Gastrocnemius medialis (tissue), 4 donors: ENCODE measurements around the gene ENHO. TPM values are rescaled to one million over a fixed set of nuclear protein-coding genes. Genes with fewer than 3 reads are reported as not detected.

ENCODE experiments used
- ATAC-seq, 2 donors: fragments of 150-250 bp; one replicate each; pipeline ENCODE4 v1.9.1; 2016
- DNase-seq, 2 donors: peaks; one replicate each; pipeline ENCODE4 v3.0.0-alpha.2; 2019
- H3K27ac ChIP-seq, 4 donors: fragments of 200-600 bp; sonication (generic); 1 replicate in 1 of 4; 2 replicates in 3 of 4; pipeline ENCODE4 v1.5.1; 2016 to 2018; ENCODE audit warnings: mild to moderate bottlenecking in 2 of 4, moderate library complexity in 1 of 4
- H3K27me3 ChIP-seq, 3 donors: fragments of 200-600 bp; sonication (generic) in 2 of 3; 1 replicate in 1 of 3; 2 replicates in 2 of 3; pipeline versions ENCODE4 v1.5.1 to v1.6.0; 2016 to 2019; ENCODE audit warnings: mild to moderate bottlenecking in 1 of 3, moderate library complexity in 1 of 3
- H3K36me3 ChIP-seq, 2 donors: fragments of 200-600 bp; sonication (generic) in 1 of 2; one replicate each; pipeline ENCODE4 v1.5.1; 2017 to 2018
- H3K4me1 ChIP-seq, 2 donors: fragments of 200-600 bp; sonication (generic) in 1 of 2; one replicate each; pipeline ENCODE4 v1.5.1; 2016 to 2017; ENCODE audit warnings: mild to moderate bottlenecking in 2 of 2
- H3K4me3 ChIP-seq, 4 donors: fragments of 200-600 bp; sonication (generic) in 3 of 4; 1 replicate in 1 of 4; 2 replicates in 3 of 4; pipeline ENCODE4 v1.5.1; 2016 to 2019; ENCODE audit warnings: mild to moderate bottlenecking in 2 of 4
- H3K9me3 ChIP-seq, 3 donors: fragments of 200-600 bp; sonication (generic) in 2 of 3; 1 replicate in 1 of 3; 2 replicates in 2 of 3; pipeline ENCODE4 v1.5.1; 2016 to 2019
- CTCF ChIP-seq, 5 experiments: fragments of 450-650 bp in 3 of 5; fragments of 200-600 bp in 2 of 5; sonication (generic) in 2 of 5; IDR thresholded peaks in 4 of 5; conservative IDR thresholded peaks in 1 of 5; 1 replicate in 4 of 5; 2 replicates in 1 of 5; pipeline ENCODE4 v1.5.1; 2016 to 2019; ENCODE audit warnings: antibody characterized with exemption in 5 of 5, mild to moderate bottlenecking in 3 of 5, moderate library complexity in 3 of 5
- POLR2A ChIP-seq, 2 donors: fragments of 450-650 bp; IDR thresholded peaks; one replicate each; pipeline ENCODE4 v1.6.1; 2017; ENCODE audit warnings: antibody characterized with exemption in 2 of 2, mild to moderate bottlenecking in 2 of 2, moderate library complexity in 2 of 2
- in situ Hi-C, 4 donors: fragments of 200-750 bp; cut with MboI; loops; one replicate each; pipeline versions ENCODE4 v1.15.0 to v1.8.0; 2017; ENCODE audit warnings: low sequenced_read_pairs in 4 of 4
- intact Hi-C: fragments of 100-400 bp; cut with DNase I; formaldehyde crosslinking; loops from one replicate; pipeline ENCODE4 v1.15.1; 2023; ENCODE audit warnings: low total_unique reads
- total RNA-seq, 4 donors: library from RNA; depleted of rRNA; stranded (reverse); fragments of >200 nt; gene quantifications; one replicate each; pipeline versions ENCODE4 v1.1.0 to v1.2.3, GENCODE V29; 2016

ENHO gene
- total RNA-seq: under 1 TPM in 1 of 4 donors, not detected in 3; 0.65 TPM

DNA sequence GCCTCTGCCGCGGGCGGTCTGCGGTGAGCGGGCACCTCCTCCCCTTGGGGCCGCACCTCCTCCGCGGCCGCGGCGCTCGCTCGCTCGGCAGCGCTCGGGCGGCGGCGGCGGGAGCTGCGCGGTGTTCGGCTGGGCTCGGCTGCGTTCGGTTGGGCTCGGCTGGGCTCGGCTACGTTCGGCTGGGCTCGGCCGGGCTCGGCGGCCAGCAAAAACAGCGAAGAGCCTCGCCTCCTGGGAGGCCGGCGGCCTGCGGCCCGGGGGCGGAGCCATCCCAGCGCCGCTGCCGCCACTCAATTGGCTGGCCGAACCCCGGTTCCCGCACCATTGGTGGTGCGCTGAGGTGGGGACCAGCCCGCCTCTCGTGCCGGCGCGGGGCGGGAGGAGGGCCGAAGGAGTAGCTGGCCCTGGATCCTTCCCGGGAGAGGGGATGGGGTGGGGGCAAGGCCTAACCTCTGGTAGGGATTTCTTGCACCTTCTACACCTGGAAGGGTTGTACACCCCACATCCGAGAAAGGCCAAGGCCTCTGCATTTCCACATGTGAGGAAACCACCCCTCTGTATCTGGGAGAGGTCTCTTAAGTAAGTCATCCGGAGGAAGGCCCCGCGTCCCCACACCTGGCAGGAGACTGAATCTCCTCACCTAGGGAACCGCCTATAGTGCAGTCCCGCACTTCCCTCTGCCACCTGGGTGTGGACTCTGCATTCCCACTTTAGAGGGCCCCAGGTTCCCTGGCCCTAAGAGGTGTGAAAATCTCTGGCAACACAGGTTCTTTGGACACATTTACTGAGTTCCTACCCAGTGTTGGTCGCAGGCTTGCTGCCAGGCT is at the start of gene ENHO:
Gene ENHO, minus strand, starts transcription at position 20 of the 827 bp plus-strand sequence. CDS start 1,295 bp downstream, outside the sequence.
- TF ChIP-seq POLR2A (IDR thresholded peaks at IDR 0.05) (no peak), CTCF (IDR thresholded peaks at IDR 0.05 in 4 of 5, conservative IDR thresholded peaks at IDR 0.05 in 1 of 5) (peak in 1 of 5 experiments; percentile 27)
- peak; percentile 58 to 79 for DNase-seq
- in situ Hi-C loops (loop anchor here in 1 of 4 donors (25.0 kb wide), 1 partner anchor 89 kb away; the partner anchor contains the start of genes DCTN3 and RPP25L), intact Hi-C loops (no loop called here)
- H3K4me3 ChIP-seq: peak within 1 kb of the TSS; percentile 43 to 61 (median 53)
- peaks cover 6 to 7% of the 10 kb centered on the region in 2 donors for H3K4me1 ChIP-seq
- peak; percentile 91 to 94 for ATAC-seq
- no peaks in the 10 kb centered on the region for H3K36me3 ChIP-seq
- no peaks in the 10 kb centered on the region for H3K27me3 ChIP-seq
- H3K27ac ChIP-seq: peak within 1 kb of the TSS in 2 of 4 donors; percentile 6 to 29
- H3K9me3 ChIP-seq: no peaks in the 10 kb centered on the region

DNA sequence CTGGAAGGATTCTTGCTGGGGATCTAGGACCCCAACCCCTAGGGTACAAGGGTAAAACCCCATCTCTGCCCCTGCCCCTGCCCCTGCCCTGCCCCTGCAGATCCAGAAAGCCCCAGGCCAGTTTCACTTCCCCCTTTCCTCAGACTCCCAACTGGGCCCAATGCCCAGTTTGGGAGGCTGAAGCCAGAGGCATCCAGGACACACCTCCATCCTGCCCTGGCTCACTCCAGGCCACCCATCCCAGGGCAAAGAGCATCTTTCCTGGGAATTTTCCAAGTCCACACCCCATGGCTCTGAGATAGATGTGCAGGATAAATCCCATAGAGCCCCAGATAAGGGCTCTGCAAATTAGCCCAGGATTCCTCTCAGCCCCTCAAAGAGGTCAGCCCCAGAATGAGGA is 49.3 kb upstream of the ENHO start:
- H3K27me3 ChIP-seq: no peaks in the 10 kb centered on the region
- DNase-seq (no peak), ATAC-seq (no peak)
- H3K36me3 ChIP-seq: peaks cover 0 to 8% of the 10 kb centered on the region in 2 donors
- H3K27ac ChIP-seq: peak overlapping the region in 1 of 4 donors; percentile 55
- peaks cover 26 to 39% of the 10 kb centered on the region in 2 donors for H3K4me1 ChIP-seq
- H3K9me3 ChIP-seq: no peaks in the 10 kb centered on the region
- no peak for TF ChIP-seq POLR2A (IDR thresholded peaks at IDR 0.05)
- no peak for TF ChIP-seq CTCF (IDR thresholded peaks at IDR 0.05 in 4 of 5, conservative IDR thresholded peaks at IDR 0.05 in 1 of 5)
- intact Hi-C loops (no loop called here), in situ Hi-C loops (no loop called here)
- H3K4me3 ChIP-seq: no peak overlapping the region

- intact Hi-C loops (no loop called here), in situ Hi-C loops (no loop called here)
- Histone ChIP-seq H3K36me3 (peaks cover 0 to 8% of the 10 kb centered on the region in 2 donors), H3K4me3 (no peak overlapping the region), H3K27ac (peak overlapping the region in 2 of 4 donors; percentile 1 to 55), H3K4me1 (peaks cover 27 to 39% of the 10 kb centered on the region in 2 donors), H3K9me3 (no peaks in the 10 kb centered on the region), H3K27me3 (no peaks in the 10 kb centered on the region)
- ATAC-seq (no peak), DNase-seq (no peak)
- TF ChIP-seq POLR2A (IDR thresholded peaks at IDR 0.05) (no peak), CTCF (IDR thresholded peaks at IDR 0.05 in 4 of 5, conservative IDR thresholded peaks at IDR 0.05 in 1 of 5) (no peak)
Observed at GRCh38 chr9:34571481-34571810, 48.7 kb upstream of the ENHO start.

GRCh38 chr9:34570809-34571480 is 48.2 kb upstream of the ENHO start:
- Histone ChIP-seq H3K4me3 (no peak overlapping the region), H3K36me3 (peaks cover 0 to 8% of the 10 kb centered on the region in 2 donors), H3K4me1 (peaks cover 27 to 39% of the 10 kb centered on the region in 2 donors), H3K27me3 (no peaks in the 10 kb centered on the region), H3K27ac (peak overlapping the region in 2 of 4 donors; percentile 1 to 55), H3K9me3 (no peaks in the 10 kb centered on the region)
- TF ChIP-seq POLR2A (IDR thresholded peaks at IDR 0.05) (no peak), CTCF (IDR thresholded peaks at IDR 0.05 in 4 of 5, conservative IDR thresholded peaks at IDR 0.05 in 1 of 5) (no peak)
- in situ Hi-C loops (no loop called here), intact Hi-C loops (no loop called here)
- DNase-seq (peak in 1 of 2 donors; percentile 65), ATAC-seq (peak; percentile 14 to 61)
